ENCODE data around the gene SLC8A1.

SLC8A1 gene

GRCh38 chr2:40260437-40260836, 191.5 kb downstream of the SLC8A1 start:
- DNase-seq: no peak

- DNase-seq: no peak
Observed at GRCh38 chr2:40259900-40260299, 192.0 kb downstream of the SLC8A1 start.

DNA sequence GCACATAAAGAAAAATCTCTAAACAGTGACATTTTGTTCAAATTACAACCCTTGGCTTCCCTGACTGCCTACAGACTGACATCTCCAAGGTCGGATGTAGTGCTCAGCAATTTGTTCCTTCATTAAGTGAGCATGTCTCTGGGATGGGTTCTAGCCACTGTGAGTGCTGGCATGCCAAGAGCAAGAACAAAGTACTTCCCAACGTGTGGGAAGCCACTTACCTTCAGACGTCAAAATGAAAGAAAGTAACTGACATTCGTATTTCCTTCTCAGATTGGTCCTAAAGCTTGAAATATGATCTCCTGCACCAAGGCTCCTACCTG, 193.8 kb downstream of the SLC8A1 start:
- no peak for DNase-seq

GRCh38 chr2:40257340-40258134, 194.4 kb downstream of the SLC8A1 start:
- DNase-seq: peak; percentile 90

GRCh38 chr2:40256649-40257048, 195.2 kb downstream of the SLC8A1 start:
- peak; percentile 38 for DNase-seq

GRCh38 chr2:40256008-40256407, 195.9 kb downstream of the SLC8A1 start:
- DNase-seq: no peak

- DNase-seq: no peak
Observed at GRCh38 chr2:40255103-40255502, 196.8 kb downstream of the SLC8A1 start.

- no peak for DNase-seq
Observed at GRCh38 chr2:40254611-40255010, 197.3 kb downstream of the SLC8A1 start.

DNA sequence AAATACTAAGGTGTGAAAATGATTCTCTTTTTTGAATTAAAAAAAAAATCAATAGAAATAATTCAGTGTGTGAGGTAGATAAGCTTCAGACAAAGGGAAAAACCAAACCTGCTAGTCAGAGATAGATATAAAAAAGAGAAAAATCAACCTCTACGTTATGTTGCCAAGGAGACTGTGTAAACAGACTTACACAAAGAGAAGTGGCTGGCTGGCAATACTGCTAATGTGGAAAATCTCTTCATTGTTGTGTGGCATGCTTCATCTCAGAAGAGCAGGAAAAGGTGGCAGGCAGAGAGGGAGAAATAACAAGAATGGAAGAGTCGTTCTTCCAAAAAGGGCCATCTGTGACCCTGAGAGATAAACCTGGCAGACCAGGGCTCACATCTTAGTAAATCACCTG, 200.8 kb downstream of the SLC8A1 start:
- DNase-seq: peak; percentile 86

DNA sequence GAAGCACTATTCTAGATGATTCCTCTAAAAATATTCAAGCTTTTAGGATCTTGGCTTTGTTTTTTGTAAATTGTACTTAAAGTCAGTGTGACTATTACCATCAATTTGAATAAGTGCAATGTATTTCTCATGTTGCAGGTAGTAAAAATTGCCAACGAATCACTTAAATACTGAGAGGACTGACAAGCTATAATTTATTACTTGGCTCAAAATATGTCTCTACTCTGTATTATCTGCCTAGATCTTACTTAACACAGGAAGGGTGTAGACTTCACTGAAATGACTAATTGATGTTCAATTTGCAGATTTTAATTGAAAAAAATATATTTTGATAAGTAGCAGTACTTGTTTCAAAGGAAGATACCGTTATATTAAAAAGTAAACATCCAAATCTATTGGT, 202.3 kb downstream of the SLC8A1 start:
- no peak for DNase-seq

DNA sequence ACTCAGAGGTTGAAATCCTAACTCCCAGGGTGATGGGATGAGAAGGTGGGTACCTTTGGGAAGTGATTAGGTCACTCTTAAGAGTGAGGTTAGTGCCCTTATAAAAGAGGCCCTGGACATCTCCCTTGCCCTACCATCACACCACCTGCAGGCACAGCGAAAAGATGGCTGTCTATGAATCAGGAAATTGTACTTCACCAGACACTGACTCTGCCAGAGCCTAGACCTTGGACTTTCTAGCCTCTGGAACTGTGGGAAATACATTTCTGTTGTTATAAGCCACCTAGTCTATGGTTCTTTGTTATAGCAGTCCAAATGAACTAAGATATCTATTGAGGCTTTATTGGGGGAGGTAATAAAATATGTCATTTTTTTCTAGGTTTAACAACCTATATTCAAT, 203.6 kb downstream of the SLC8A1 start:
- DNase-seq: no peak

- DNase-seq: peak; percentile 67
Observed at GRCh38 chr2:40244675-40245074, 207.2 kb downstream of the SLC8A1 start.

GRCh38 chr2:40244251-40244650, 207.6 kb downstream of the SLC8A1 start:
- peak; percentile 94 for DNase-seq

GRCh38 chr2:40243581-40244187, 208.2 kb downstream of the SLC8A1 start:
- peak; percentile 96 for DNase-seq

GRCh38 chr2:40242315-40242714, 209.6 kb downstream of the SLC8A1 start:
- peak; percentile 96 for DNase-seq

DNA sequence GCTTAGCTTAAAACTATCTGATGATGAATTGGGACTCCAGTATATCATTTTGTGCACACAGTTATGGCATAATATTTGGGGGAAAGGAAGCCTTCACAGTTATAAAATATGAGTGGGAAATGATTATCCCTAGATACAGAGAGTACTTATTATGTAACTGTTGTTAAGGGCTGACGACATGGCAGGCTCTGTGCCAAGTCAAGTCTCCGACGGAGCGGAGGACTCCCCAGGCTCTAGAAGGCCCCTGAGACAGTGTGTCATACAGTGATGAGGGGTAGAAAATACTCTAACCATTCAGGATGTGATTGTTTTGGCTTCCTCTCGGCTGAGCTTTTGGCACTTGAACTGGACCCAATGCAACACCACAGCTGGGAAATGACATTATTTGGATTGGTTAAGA, 211.8 kb downstream of the SLC8A1 start:
- peak; percentile 74 for DNase-seq

DNA sequence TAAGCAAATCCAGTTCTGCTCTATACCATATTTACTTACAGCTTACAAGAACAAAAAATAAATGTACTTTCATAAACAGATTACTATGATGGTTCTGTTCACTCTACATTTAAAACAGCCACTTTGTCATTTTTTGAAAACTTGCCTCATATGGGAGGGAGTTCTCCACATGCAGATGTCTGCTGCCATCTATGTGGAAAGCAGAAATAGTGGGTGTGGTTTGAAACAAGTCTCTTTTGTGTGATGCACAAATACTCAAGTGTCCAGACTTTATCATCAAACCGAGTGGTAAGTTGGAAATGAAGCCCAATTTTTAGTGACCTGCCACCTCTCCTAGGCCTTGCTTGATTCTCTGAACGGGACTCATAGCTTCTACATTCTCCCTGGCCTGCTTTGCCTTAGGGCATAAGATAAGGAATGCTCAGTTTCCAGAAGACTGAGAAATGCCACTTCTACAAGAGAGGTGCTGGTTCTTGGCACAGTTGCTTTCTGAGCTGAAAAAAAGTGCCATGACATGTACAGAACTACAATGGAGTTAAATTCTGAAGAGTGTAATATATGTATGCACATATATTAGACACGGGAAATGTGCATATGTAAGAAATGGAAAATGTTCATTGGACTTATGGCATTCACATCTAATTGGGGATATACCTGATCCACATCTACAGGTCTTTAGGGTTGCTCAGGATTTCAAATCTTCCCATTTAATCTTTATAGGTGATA, 221.0 kb downstream of the SLC8A1 start:
- no peak for DNase-seq

GRCh38 chr2:40230186-40230585, 221.7 kb downstream of the SLC8A1 start:
- DNase-seq: no peak

DNA sequence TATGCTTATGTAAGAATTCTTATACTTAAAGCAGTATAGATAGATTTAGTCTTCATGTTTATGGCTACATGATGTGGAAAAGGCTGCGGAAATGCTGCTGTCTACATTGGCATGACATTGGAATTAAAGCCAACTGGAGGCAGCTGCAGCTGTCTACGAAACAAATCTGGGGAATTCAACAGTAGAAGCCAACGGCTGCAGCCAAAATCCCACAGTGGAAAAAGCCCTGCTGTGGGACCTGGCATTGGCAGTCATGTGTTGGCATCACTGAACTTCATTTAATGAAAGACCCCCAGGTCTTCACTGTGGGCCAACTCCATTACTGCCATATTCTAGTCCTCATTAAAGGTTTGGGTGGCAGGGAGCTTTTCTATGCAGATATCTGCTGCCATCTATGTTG, 223.6 kb downstream of the SLC8A1 start:
- DNase-seq: no peak

DNA sequence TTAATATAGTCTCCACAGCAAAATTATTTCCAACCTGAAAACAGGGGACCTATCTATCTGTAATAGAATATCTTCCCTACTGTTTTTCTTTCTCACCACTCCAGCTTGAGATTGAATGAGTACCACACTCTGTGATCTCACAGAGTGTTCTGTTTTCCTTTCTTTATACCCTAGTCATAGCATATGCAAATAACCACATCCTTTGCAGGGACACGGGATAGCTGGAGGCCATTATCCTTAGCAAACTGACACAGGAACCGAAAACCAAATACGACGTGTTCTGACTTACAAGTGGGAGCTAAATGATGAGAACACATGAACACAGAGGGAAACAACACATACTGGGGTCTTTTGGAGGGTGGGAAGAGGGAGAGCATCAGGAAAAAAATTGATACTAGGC, 224.7 kb downstream of the SLC8A1 start:
- DNase-seq: no peak

GRCh38 chr2:40226637-40227036, 225.3 kb downstream of the SLC8A1 start:
- no peak for DNase-seq

DNA sequence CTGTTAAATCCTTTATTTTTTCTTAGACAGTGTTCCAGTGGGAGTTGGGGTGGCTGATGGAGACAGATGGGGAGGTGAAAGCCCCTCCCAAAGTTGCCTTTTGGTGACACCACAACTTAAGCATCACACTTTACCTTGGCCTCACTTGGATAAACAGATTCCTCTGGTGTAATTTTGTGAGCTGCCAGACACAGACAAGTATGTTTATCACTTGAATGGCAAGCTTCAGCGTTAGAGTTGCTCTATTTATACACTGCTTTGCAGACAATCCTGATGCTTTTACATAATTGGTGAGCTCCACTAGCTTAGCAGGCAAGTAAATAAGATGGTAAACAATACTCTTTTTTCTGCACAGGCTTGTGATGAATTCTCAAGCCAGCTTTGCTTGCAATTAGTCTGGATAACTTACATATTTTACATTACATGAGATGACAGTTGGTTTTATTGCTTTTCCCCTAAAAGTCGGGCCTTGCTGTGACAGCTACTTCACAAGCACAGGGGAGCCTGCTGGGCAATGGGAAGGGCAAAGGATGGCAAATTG, 226.2 kb downstream of the SLC8A1 start:
- peak; percentile 79 for DNase-seq

- peak; percentile 39 for DNase-seq
Observed at GRCh38 chr2:40224318-40224717, 227.6 kb downstream of the SLC8A1 start.
